Hepatocyte (in vitro differentiated cells): ENCODE measurements around the gene DMD.

Source experiments
- CTCF ChIP-seq: fragments of 200-600 bp; sonication (generic); IDR thresholded peaks from 2 replicates; pipeline ENCODE4 v1.5.1; 2016; ENCODE audit warnings: antibody characterized with exemption, mild to moderate bottlenecking; ENCODE audit not compliant: poor library complexity
- EZH2 ChIP-seq: fragments of 200-600 bp; sonication (generic); IDR thresholded peaks from 2 replicates; pipeline ENCODE4 v1.6.1; 2016; ENCODE audit warnings: antibody characterized with exemption, mild to moderate bottlenecking, borderline replicate concordance
- EZH2phosphoT487 ChIP-seq: fragments of 200-600 bp; sonication (generic); IDR thresholded peaks from one replicate; pipeline ENCODE4 v1.6.1; 2018; ENCODE audit warnings: antibody characterized with exemption, mild to moderate bottlenecking, low read depth, moderate library complexity; ENCODE audit not compliant: unreplicated experiment, severe bottlenecking

GRCh38 chrX:32116047-32116446, 1095.3 kb downstream of the DMD start:
- TF ChIP-seq CTCF (no peak), EZH2 (no peak), EZH2phosphoT487 (no peak)
